CD4-positive, alpha-beta T cell treated with Interleukin-1 beta for 1 hour (primary cell): ENCODE measurements around the gene PDCD1LG2.
"Not testable (repeated sequence)": the region's sequence is repeated elsewhere in the genome, so short reads cannot be mapped to it uniquely, and the experiment has no call there.

ENCODE experiments used
- DNase-seq, 2 donors: peaks; one replicate each; pipeline ENCODE4 v3.0.0-alpha.2; 2020 to 2022

The PDCD1LG2 gene

DNA sequence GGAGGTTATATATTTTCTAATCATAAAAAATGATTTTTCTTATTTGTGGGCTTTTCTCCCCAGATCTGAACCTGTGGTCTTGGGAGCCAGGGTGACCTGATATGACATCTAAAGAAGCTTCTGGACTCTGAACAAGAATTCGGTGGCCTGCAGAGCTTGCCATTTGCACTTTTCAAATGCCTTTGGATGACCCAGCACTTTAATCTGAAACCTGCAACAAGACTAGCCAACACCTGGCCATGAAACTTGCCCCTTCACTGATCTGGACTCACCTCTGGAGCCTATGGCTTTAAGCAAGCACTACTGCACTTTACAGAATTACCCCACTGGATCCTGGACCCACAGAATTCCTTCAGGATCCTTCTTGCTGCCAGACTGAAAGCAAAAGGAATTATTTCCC lies 59.6 kb downstream of the PDCD1LG2 start:
- no peak for DNase-seq

DNA sequence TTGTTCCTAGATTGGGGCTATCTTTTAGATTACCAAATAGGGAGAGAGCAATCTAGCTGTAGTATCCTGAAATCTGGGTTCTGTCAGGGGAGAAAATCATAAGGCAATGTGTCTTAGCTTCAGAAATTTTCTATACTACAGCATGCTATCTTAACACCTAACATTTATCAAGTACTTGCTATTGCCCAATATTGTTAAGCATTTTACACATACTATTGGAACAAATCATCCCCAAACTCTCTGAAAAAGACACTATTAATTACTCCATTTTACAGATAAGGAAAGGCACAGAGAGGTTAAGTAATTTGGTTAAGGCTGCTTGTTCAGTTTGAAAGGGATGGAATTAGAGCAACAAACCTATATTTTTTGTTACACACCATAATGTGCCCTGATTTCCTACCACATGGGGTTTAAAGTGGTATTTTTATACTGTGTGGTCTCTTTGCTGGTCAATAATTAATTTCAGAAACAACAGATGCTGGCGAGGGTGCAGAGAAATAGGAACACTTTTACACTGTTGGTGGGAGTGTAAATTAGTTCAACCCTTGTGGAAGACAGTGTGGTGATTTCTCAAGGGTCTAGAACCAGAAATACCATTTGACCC lies 61.4 kb downstream of the PDCD1LG2 start:
- DNase-seq = no peak

DNA sequence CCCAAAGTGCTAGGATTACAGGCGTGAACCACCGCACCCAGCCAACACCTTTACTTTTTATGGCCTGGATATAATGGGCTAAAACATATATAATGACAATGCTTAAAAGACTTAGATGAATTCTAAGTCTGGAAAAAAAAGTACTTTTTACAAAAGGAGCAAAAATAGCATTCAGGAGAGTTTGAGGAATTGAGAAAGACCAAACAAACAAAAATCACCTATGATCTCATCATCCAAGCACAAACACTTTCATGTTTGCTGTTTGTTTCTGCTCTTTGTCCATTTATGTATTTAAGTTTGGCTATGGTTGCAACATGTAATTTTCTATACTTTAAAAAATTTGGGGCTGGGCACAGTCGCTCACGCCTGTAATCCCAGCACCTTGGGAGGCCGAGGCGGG lies 63.8 kb downstream of the PDCD1LG2 start:
- no peak for DNase-seq

DNA sequence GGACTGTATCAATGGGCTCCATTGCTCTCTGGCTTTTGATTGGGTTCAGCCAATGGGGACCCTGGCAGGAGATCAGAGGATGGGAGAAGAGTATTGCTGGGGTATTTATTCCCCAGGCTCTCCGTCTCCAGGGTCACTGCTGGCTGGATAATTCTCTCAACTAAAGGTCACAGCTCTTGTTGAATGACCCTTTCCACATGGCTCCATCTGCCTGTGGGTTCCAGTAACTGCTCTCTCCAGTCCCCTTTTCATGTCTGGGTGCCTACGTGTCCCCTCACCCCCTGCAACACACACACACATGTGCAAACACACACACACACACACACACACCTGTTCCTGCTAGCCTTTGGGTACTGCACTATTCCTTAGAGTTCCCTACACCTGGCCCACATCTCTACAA lies 64.7 kb downstream of the PDCD1LG2 start:
- no peak for DNase-seq

DNA sequence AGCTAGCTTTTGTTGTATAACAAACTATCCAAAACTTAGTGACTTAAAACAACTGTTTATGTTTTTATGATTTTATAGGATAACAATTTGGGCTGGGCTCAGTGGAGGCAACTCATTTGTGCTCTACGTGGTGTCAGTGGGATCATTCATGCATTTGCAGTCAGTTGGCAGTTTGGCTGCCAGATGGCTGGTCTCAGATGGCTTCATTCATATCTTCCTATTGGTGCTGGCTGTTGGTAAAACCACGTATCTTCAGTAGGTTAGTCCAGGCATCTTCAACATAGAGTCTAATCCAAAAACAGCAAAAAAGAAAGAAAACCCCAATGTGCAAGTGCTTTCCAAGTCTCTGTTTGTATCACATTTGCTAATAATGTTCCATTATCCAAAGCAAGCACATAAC lies 66.9 kb downstream of the PDCD1LG2 start:
- no peak for DNase-seq

DNA sequence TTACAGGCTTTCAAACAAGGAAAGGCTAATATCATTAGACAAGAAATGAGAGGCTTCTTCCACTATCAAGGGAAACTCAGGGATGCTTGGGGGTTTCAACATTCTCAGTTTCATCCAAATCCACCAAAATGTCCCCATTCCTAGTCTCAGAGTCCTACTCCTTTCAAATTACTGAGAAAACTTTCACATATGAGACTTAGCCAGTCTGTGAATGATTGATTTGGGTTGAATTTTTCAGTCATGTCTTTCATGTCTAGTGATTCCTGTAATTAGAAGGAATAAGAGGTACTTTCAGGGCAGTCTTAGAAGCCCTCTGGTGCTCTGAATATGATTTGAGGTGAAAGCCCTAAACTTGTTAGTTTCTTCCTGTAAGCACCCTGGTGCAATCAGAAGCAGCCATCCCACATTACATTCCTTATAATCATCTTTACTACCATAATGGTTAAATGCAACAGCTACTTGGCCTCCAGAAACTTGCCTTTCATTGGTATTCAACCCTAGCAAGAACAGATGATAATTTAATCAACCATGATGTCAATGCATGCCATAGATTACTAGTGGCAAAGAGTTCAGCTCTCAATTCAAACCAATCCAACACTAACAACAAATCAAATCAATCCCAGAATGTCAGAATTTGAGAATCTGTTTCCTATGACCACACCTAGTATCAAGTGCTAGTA lies 67.8 kb downstream of the PDCD1LG2 start:
- no peak for DNase-seq

DNA sequence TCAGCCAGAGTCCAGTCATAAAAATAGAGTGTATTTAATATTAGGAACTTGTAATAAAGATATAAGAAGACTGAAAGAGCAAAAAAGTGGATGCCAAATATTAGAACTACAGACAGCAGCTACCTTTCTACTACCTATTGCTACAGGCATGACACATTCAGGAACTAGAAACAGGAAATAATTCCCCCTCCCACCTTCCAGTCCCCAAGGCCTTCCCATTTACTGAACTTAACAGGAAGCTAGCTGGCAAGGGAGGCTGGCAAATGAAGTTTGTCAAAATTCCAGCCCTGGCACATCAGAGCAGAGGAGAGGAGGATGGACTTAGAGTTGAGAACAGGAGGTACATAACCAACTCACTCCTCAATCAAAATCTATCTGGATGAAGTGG lies 68.4 kb downstream of the PDCD1LG2 start:
- DNase-seq = no peak

DNA sequence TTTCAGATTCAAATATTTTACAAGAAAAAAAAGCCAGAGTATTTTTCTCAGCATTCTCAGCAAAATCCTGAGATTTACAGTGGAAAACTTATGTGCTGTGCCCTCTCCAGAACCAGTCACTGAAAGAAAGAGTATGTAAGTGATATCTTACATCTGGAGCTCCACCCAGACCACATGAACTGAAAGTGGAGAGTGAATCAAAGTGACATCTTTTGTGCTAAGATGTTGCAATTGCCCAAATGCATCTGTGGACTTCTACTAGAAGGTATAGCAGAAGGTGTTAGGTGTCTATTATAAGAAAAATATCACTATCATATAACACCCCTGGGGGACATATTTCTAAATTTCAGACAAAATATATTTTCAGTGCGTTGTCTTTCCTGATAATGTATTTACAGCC lies 69.5 kb downstream of the PDCD1LG2 start:
- no peak for DNase-seq

DNA sequence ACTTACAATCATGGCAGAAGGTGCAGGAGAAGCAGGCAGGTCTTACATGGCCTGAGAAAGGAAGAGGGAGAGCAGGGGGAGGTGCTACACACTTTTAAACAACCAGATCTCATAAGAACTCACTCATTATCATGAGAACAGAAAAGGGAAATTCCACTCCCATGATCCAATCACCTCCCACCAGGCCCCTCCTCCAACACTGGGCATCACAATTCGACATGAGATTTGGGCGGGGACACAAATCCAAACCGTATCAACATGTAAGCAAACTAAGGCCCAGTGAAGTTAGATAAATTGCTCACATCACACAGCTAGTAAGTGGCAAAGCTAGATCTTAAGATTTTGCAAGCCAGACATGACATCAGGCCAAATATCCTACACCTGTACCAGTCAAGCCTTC lies 70.3 kb downstream of the PDCD1LG2 start:
- no peak for DNase-seq

DNA sequence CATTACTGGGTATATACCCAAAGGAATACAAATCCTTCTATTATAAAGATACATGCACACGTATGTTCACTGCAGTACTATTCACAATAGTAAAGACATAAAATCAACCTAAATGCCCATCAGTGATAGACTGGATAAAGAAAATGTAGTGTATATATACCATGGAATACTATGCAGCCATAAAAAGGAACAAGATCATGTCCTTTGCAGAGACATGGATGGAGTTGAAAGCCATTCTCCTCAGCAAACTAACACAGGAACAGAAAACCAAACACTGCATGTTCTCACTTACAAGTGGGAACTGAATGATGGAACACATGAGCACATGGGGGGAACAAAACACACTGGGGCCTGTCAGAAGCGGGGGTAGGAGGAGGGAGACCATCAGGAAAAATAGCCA lies 71.4 kb downstream of the PDCD1LG2 start:
- not testable (repeated sequence) for DNase-seq

DNA sequence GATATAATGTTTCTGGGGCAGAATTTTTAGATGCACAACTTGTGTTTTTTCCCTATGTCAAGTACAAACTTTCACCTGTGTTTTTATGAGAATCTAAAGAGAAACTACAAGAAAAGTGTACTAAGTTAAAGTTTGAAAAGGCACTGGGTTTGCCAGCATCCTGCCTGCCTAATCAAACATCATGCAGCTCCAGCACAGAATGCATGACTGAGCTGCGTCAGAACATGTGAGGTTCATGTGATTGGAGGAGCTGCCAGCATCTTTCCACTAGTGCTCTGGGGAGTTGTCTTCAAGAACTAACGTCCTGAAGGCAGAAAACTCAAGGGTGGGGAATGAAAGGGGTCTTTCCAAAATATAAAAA lies 72.5 kb downstream of the PDCD1LG2 start:
- peak; percentile 48 to 57 for DNase-seq

DNA sequence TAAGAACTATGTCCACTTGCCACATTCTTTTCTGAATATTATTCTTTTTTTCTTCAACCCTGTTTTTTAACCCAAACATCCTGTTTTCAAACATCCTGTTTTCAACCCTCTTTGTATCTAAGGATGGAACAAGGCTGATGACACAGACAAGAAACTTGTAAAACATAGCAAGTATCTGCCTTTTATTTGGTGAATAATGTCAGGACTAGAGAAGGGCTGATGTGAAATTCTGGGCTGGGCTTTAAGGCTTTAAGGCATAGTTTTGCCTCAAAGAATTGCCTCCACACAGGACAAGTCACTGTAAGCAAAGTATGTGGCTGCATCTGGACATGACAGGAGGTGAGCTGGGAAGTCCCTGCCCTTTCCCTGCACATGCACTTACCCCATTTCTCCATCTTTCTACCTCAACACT lies 76.1 kb downstream of the PDCD1LG2 start:
- peak in 1 of 2 donors; percentile 26 for DNase-seq

DNA sequence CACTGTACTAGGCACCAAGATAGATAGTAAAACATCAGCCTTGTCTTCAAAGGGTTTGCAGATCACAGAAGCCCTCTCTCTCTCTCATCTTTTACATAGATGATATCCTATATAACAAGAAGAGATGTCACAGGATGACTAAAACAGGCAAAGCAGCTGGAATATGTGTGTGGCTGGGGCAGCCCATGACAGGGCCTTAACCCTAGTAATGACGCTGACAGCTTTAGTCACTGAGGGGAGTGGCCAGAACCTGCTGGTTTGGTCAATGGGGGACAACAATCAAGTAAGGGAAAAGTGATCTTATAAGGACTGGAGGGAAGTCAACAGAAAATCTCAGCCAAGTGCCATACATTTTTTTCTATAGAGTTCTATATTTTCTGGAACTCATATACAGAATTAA lies 76.7 kb downstream of the PDCD1LG2 start:
- DNase-seq = peak in 1 of 2 donors; percentile 16

DNA sequence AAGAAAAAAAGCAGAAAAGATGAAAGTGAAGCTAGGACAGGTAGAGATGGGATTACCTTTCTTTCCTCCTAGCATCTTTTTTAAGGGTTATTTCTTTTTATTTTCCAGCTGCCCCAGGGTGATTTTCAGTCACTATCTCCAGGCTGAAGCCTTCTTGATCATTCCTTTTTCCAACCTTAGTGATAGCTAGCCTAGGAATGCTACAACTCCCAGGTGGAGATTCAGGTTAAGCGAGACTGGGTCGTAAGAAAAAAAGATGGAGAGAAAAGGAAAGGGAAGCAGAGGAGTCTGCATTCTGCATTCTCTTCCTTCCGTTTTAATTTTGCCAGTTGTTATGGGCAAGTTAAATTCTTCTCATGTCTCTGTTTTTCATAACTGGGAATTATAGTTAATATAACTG lies 81.9 kb downstream of the PDCD1LG2 start:
- no peak for DNase-seq

DNA sequence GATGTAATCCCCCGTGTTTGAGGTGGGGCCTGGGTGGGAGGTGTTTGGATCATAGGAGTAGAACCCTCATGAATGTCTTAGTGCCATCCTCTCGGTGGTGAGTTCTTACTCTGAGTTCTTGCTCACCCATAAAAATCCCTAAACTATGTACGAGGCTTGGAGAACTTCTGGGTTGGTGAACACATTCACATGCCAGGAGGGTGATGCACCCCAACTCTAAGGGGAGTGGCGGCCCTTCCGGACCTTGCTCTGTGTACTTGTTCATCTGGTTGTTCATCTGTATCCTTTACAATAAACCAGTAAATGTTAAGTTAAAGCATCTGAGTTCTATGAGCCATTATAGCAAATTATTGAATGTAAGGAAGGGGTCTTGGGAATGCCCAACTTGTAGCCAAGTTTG lies 82.6 kb downstream of the PDCD1LG2 start:
- DNase-seq = no peak

DNA sequence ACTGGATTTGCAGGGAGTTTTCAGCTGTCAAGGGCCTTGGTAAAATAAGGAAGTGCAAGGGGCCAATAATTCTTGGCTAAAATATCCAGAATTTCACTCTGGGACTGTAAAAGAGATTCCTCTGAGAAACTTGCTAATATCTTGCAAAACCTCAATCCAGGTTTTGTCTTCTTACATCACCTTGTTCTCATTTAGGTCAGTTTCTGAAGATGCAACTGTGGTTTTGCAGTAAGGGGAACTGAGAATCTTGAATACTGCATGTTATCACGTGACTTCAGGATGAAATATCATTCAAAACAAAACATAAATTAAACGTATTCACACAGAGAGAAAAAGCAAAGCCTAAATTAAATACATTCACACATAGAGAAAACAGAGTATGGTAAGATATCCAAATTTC lies 83.6 kb downstream of the PDCD1LG2 start:
- no peak for DNase-seq

DNA sequence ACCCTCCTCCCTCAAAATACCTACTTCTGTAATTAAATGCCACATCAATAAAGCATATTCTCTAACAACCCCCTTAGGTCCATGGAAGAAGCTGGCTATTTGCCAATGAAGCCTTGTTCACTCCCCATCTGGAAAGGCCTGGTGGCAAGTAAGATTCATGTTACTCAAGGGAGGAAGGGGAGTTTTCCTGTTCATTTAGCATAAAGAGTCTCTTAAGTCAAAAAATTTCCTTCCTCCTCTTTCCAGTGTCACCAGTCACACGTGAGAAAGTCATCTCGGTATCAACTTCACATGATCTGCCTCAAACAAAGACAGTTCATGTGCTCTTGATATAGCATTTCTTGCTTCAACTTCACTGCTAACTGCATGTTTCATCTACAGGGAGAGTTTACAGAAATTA lies 85.8 kb downstream of the PDCD1LG2 start:
- DNase-seq = no peak

DNA sequence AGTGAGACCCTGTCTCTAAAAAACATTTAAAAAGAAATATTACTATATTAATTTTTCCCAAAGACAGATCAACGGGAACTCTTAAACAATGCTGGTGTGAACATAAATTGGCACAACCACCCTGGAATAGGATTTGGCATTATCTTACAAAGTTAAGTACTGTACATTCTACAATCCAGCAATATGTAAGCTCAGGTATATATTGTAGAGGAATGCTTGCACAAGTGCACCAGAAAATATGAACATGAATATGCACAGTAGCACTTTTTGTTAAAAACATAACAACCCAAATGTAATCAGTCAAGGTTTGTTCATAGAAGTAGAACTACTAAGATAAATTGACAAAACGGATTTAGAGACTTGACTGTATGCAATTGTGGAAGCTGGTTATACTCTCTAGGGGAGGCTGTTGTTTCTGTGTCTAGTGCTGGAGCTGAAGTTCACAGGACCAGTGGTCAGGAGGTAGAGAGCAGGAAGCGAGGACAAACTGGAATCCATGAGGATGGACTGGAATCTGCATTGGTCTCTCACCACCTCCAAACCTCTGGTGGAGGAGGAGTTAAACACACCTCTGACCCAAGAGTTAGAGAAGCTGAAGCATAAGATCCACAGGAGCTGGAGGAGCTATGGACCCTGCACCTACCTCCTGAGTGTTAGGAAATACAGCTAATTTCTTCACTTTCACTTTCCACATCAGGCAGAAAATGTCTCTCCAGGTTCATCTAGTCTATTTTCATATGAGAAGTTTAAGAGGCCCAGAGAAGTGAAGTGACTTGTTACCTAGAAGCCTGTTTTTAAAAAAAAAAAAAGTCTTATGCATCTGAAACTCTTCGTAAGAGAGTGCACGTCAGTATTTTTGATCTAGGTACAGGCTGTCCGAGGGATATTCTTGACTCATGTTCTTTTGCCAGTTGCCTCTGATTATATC lies 98.2 kb downstream of the PDCD1LG2 start:
- DNase-seq = no peak

DNA sequence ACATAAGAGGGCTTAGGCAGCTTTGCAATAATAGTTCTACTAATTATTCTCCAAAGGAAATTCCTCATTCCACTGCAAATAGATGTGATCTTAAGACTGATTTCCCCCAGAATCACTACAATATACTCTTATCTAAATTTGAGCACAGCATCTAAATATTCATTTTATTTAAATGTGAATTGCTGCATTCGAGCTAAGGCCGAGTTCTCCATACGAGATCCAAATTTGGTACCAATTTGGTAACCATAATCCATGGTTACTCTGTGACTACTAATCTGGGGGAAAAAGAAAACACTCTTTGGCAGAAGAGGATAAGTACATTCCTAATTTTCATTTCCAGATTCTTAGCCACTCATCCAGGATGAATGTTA lies 98.9 kb downstream of the PDCD1LG2 start:
- DNase-seq = no peak

DNA sequence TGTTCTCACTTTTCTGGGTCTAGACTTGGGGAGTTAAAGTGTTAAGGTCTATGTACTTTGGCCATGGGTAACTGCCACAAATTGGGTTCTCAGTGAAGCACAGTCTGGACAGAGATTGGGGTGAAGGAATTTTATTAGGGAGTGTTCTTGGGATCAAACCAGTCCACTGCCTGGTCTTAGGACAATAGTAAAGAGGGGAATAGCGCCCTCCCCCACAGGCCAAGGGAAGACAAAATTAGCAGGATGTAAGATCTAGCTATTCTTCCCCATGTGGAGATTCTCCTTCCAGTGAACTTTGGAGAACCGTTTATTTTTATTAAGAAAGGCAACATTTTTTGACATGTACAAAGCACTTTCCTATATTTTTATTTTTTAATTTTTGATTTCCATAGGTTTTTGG lies 100.2 kb downstream of the PDCD1LG2 start:
- DNase-seq = no peak

DNA sequence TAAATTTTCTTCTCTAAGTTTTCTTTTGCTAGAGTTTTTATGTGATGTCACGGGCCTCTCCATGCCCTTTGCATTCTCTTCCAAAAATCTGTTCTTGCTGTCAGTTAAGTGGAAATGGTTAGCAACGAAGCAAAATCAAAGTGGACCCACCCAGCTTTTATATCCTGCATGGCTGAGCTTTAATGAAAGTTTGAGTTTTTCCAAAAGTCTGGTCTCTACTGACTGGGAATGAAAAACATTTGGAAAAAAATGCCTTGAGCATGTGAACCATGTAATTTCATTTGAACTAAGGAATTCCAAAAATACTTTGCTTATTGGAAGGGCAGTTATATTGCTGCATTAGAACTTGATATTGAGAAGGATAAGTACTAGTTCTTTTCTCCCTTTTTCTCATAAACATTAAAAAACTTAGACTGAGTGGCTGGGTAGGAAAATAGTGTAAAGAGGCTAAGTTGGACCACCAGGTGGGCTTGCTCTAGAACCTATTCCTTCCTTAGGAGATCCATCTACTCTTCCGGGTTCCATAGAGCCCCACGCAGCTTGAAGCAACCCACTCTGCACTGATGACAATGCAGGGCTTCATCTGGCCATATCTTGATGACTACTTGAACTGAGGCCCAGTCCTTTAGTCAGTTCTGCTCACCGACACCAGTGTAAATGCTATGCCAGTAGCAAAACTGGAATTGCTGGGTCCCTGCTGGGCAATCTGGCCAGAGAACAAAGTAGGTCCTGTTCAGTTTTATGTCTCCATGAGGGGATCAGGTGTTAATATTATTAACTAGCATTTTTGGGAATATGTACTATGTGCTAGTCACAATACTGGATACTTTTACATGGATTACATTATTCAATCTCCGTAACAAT lies 101.2 kb downstream of the PDCD1LG2 start:
- no peak for DNase-seq

DNA sequence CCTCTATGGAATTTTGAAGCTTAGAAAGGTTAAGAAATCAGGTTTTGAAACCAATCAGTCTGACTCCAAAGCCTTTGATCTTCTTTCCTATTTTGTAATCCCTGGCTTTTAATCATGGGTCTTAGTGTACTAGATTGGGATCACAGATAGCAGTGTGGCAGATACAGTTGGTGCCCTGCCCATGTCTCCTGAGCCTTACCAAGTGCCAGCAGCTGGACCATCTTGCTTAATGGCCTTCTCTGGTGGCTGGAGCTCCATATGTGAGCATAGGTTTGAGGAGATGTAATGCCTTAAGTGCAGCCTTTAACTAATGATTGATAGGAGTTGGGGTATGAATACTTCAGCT lies 101.8 kb downstream of the PDCD1LG2 start:
- no peak for DNase-seq

DNA sequence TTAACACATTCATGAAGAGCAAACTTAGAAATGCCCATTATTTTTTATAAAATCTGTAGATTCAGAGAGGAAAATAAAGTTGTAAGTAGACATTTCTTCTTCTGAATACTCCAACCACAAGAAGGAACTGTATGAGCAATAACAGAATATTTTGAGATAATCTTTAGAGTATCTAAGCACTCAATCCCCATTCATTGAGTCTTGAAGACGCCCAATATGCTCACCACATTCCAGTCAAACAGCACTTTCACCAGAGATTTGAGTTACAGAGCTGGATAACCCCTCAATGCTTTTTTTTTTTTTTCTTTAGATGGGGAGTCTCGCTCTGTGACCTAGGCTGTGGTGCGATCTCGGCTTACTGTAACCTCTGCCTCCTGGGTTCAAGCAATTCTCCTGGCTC lies 103.9 kb downstream of the PDCD1LG2 start:
- DNase-seq = no peak
